Measurements from ENCODE around the gene EHD4.

EHD4 gene

GRCh38 chr15:41885841-41886240 is 86.5 kb downstream of the EHD4 start:
- no peak for DNase-seq (ENCODE audit: insufficient read length, low spot score)
- TF ChIP-seq CTCF (IDR thresholded peaks at IDR 0.05; ENCODE audit: insufficient read depth, missing control alignments), result no peak
- FAIRE-seq, result no peak

GRCh38 chr15:41885321-41885720 is 87.0 kb downstream of the EHD4 start:
- TF ChIP-seq CTCF (IDR thresholded peaks at IDR 0.05; ENCODE audit: insufficient read depth, missing control alignments), result no peak
- no peak for DNase-seq (ENCODE audit: insufficient read length, low spot score)
- no peak for FAIRE-seq

GRCh38 chr15:41884458-41884857 is 87.9 kb downstream of the EHD4 start:
- no peak for TF ChIP-seq CTCF (IDR thresholded peaks at IDR 0.05; ENCODE audit: insufficient read depth, missing control alignments)
- FAIRE-seq (no peak), DNase-seq (ENCODE audit: insufficient read length, low spot score) (no peak)

GRCh38 chr15:41883484-41883825 is 88.9 kb downstream of the EHD4 start:
- DNase-seq (ENCODE audit: insufficient read length, low spot score) (no peak), FAIRE-seq (no peak)
- no peak for TF ChIP-seq CTCF (IDR thresholded peaks at IDR 0.05; ENCODE audit: insufficient read depth, missing control alignments)

GRCh38 chr15:41882689-41883483 is 89.5 kb downstream of the EHD4 start:
- no peak for TF ChIP-seq CTCF (IDR thresholded peaks at IDR 0.05; ENCODE audit: insufficient read depth, missing control alignments)
- no peak for FAIRE-seq
- no peak for DNase-seq (ENCODE audit: insufficient read length, low spot score)

- DNase-seq (ENCODE audit: insufficient read length, low spot score), result no peak
These were observed 90.3 kb downstream of the EHD4 start for GRCh38 chr15:41881920-41882688.

More at GRCh38 chr15:41881920-41882688, 90.3 kb downstream of the EHD4 start:
- FAIRE-seq, result no peak
- no peak for TF ChIP-seq CTCF (IDR thresholded peaks at IDR 0.05; ENCODE audit: insufficient read depth, missing control alignments)
